Hepatocyte (in vitro differentiated cells): ENCODE results near the gene CCDC106. TPM values are rescaled to one million over a fixed set of nuclear protein-coding genes. Genes with fewer than 3 reads are reported as not detected.

ENCODE experiments used
- DNase-seq: peaks from one replicate; pipeline ENCODE4 v3.0.0-alpha.2; 2016; ENCODE audit warnings: low spot score
- H2AFZ ChIP-seq: fragments of 200-600 bp; sonication (generic); 2 replicates; pipeline ENCODE4 v1.6.0; 2016; ENCODE audit warnings: antibody characterized with exemption, mild to moderate bottlenecking
- H3K27ac ChIP-seq: fragments of 200-600 bp; sonication (generic); 2 replicates; pipeline ENCODE4 v1.5.1; 2016; ENCODE audit warnings: mild to moderate bottlenecking
- H3K27me3 ChIP-seq: fragments of 200-600 bp; sonication (generic); 2 replicates; pipeline ENCODE4 v1.6.1; 2016
- H3K36me3 ChIP-seq: fragments of 200-600 bp; sonication (generic); replicated peaks from 2 replicates; pipeline ENCODE4 v1.5.1; 2016; ENCODE audit warnings: low read depth; ENCODE audit not compliant: insufficient read depth
- H3K4me1 ChIP-seq: fragments of 200-600 bp; sonication (generic); 2 replicates; pipeline ENCODE4 v1.5.1; 2016; ENCODE audit warnings: mild to moderate bottlenecking, moderate library complexity; ENCODE audit not compliant: insufficient read depth
- H3K4me2 ChIP-seq: fragments of 200-600 bp; sonication (generic); 2 replicates; pipeline ENCODE4 v1.6.0; 2016
- H3K4me3 ChIP-seq: fragments of 200-600 bp; sonication (generic); 2 replicates; pipeline ENCODE4 v1.5.1; 2016; ENCODE audit warnings: mild to moderate bottlenecking
- H3K79me2 ChIP-seq: fragments of 200-600 bp; sonication (generic); 2 replicates; pipeline ENCODE4 v1.6.0; 2017; ENCODE audit warnings: mild to moderate bottlenecking
- H3K9me2 ChIP-seq: fragments of 200-600 bp; sonication (generic); replicated peaks from 2 replicates; pipeline ENCODE4 v1.6.0; 2017; ENCODE audit warnings: mild to moderate bottlenecking; ENCODE audit not compliant: insufficient read depth
- H3K9me3 ChIP-seq: fragments of 200-600 bp; sonication (generic); 2 replicates; pipeline ENCODE4 v1.5.1; 2016; ENCODE audit warnings: low read depth, mild to moderate bottlenecking
- H4K20me1 ChIP-seq: fragments of 200-600 bp; sonication (generic); 2 replicates; pipeline ENCODE4 v1.6.0; 2016; ENCODE audit warnings: mild to moderate bottlenecking; ENCODE audit not compliant: insufficient read depth, poor library complexity, severe bottlenecking
- EZH2 ChIP-seq: fragments of 200-600 bp; sonication (generic); IDR thresholded peaks from 2 replicates; pipeline ENCODE4 v1.6.1; 2016; ENCODE audit warnings: antibody characterized with exemption, mild to moderate bottlenecking, borderline replicate concordance
- EZH2phosphoT487 ChIP-seq: fragments of 200-600 bp; sonication (generic); IDR thresholded peaks from one replicate; pipeline ENCODE4 v1.6.1; 2018; ENCODE audit warnings: antibody characterized with exemption, mild to moderate bottlenecking, low read depth, moderate library complexity; ENCODE audit not compliant: unreplicated experiment, severe bottlenecking
- WGBS: methylation state at CpG from one replicate; pipeline ENCODE4 v1.1.6; 2016; ENCODE audit warnings: low lambda C conversion rate; ENCODE audit errors: missing lambda C conversion rate; 5-methylcytosine and 5-hydroxymethylcytosine counted together
- polyA plus RNA-seq: library from polyadenylated mRNA; unstranded; fragments of >200 nt; fragmentation: Nextera tagmentation; extraction: Ambion mirVana; gene quantifications from 2 replicates; pipeline ENCODE4 v1.2.1, GENCODE V29; 2016
- total RNA-seq: library from RNA; depleted of rRNA; stranded (reverse); fragments of >200 nt; gene quantifications from 2 replicates; pipeline ENCODE4 v1.2.3, GENCODE V29; 2014
- TF ChIP-seq, protein P1 (sequence below): fragments of 200-600 bp; sonication (generic); IDR thresholded peaks from 2 replicates; pipeline ENCODE4 v1.5.1; 2016; ENCODE audit warnings: antibody characterized with exemption, mild to moderate bottlenecking; ENCODE audit not compliant: poor library complexity

CCDC106 gene
- total and polyA plus RNA-seq, 2 experiments from 2014 or later, result 18.3 to 31.7 TPM

DNA sequence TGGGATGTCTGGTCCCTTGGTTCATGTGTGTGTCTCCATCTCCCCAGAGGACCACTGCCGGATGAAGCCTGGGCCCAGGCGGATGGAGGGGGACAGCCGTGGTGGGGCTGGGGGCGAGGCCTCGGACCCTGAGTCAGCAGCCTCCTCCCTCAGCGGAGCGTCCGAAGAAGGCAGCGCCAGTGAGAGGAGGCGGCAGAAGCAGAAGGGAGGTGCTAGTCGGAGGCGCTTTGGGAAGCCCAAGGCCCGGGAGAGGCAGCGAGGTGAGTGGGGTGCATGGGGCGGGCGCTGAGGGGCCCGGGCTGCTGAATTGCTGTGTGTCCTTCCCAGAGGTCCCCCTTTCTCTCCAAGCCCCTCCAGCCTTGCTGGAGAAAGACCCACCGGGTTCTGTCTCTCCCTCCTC is 3.2 kb downstream of the CCDC106 start:
- peaks cover 8% of the 10 kb centered on the region for H4K20me1 ChIP-seq
- no peaks in the 10 kb centered on the region for H3K36me3 ChIP-seq
- H3K4me2 ChIP-seq, result no peak overlapping the region
- DNase-seq, result no peak
- no peaks in the 10 kb centered on the region for H3K27me3 ChIP-seq
- no peak overlapping the region for H3K27ac ChIP-seq
- no peaks in the 10 kb centered on the region for H3K9me2 ChIP-seq
- H3K9me3 ChIP-seq, result no peaks in the 10 kb centered on the region
- H3K4me3 ChIP-seq, result no peak overlapping the region
- TF ChIP-seq EZH2, result no peak
- TF ChIP-seq, protein P1, sequence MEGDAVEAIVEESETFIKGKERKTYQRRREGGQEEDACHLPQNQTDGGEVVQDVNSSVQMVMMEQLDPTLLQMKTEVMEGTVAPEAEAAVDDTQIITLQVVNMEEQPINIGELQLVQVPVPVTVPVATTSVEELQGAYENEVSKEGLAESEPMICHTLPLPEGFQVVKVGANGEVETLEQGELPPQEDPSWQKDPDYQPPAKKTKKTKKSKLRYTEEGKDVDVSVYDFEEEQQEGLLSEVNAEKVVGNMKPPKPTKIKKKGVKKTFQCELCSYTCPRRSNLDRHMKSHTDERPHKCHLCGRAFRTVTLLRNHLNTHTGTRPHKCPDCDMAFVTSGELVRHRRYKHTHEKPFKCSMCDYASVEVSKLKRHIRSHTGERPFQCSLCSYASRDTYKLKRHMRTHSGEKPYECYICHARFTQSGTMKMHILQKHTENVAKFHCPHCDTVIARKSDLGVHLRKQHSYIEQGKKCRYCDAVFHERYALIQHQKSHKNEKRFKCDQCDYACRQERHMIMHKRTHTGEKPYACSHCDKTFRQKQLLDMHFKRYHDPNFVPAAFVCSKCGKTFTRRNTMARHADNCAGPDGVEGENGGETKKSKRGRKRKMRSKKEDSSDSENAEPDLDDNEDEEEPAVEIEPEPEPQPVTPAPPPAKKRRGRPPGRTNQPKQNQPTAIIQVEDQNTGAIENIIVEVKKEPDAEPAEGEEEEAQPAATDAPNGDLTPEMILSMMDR, result no peak
- TF ChIP-seq EZH2phosphoT487, result no peak
- peaks cover 22% of the 10 kb centered on the region for H3K4me1 ChIP-seq
- no peak overlapping the region for H2AFZ ChIP-seq
- 88% methylated on average over 13 of the region's 18 CpGs for WGBS
- peaks cover 33% of the 10 kb centered on the region for H3K79me2 ChIP-seq

DNA sequence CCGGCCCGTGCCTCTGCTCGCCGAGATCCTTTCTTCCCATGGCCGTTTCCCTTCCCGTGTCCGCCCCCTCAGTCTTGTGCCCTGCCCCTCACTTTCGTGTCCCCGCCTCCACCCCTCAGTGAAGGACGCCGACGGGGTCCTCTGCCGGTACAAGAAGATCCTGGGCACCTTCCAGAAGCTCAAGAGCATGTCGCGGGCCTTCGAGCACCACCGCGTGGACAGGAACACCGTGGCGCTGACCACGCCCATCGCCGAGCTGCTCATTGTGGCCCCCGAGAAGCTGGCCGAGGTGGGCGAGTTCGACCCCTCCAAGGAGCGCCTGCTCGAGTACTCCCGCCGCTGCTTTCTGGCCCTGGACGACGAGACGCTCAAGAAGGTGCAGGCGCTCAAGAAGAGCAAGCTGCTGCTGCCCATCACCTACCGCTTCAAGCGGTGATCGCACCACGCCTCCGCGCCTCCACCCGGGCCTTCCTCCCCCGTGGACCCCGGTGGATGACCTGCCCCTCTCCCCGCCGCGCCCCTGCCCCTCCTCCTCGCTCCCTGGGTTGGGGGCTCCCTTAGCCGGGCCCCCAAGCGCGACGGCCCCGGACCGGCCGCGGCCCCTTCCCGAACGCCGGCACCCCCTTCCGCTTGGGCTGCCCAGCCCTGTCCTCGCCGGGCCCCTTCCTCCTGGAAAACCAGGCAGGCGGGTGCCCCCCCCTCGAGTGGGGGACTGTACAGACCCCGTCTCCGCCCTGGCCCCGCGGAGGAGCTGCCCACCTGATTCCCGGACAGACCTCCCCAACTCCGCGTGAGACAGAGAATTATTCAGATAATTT is 4.5 kb downstream of the CCDC106 start:
- Histone ChIP-seq H3K27me3 (no peaks in the 10 kb centered on the region), H3K4me3 (no peak overlapping the region), H3K79me2 (peaks cover 36% of the 10 kb centered on the region), H2AFZ (no peak overlapping the region), H3K4me1 (peaks cover 25% of the 10 kb centered on the region), H4K20me1 (peaks cover 21% of the 10 kb centered on the region), H3K9me3 (no peaks in the 10 kb centered on the region), H3K27ac (peak overlapping the region; percentile 51), H3K9me2 (no peaks in the 10 kb centered on the region), H3K4me2 (peak overlapping the region; percentile 68), H3K36me3 (no peaks in the 10 kb centered on the region)
- WGBS, result 73% methylated on average over 51 of the region's 71 CpGs
- TF ChIP-seq, protein P1, result no peak
- TF ChIP-seq EZH2phosphoT487 (no peak), EZH2 (no peak)
- no peak for DNase-seq

DNA sequence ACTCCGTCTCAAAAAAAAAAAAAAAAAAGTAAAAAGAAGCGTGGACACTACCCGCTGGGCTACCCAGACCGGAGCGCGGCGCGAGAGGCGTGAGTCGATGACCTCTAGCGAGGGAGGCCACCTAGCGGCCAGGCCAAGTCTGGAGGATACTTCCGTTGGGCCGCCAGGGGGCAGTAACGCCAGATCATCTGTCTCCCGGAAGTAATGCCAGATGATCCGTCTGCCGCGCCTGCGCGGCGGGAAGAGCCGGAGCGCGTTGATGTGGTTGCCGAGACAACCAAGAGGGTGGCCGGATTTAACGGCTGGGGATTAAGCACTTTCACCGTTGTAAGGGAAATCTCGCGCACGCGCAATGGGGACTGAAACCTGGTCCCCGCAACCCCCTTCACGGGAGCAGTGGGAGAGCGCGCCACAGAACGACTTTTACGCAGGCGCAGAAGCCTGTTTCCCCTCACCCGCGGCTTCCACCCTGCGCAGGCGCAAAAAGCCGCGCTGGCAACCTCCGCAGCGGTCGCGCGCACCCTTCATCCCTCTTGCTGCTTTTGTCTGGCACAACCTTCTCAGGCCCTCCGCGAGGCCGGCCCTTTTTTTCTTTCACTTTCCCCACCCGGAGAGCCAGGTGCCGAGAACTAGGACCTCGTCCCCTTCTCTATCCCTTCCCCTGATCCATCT is 5.8 kb downstream of the CCDC106 start:
- Histone ChIP-seq H3K9me2 (no peaks in the 10 kb centered on the region), H3K36me3 (no peaks in the 10 kb centered on the region), H4K20me1 (peaks cover 33% of the 10 kb centered on the region), H3K4me1 (peaks cover 30% of the 10 kb centered on the region), H3K27me3 (no peaks in the 10 kb centered on the region), H3K4me3 (peak overlapping the region; percentile 15), H3K9me3 (no peaks in the 10 kb centered on the region), H3K79me2 (peaks cover 38% of the 10 kb centered on the region), H2AFZ (peak overlapping the region; percentile 19), H3K4me2 (peak overlapping the region; percentile 68), H3K27ac (peak overlapping the region; percentile 94)
- peak; percentile 99 for DNase-seq
- under 1% methylated on average over 57 of the region's 57 CpGs for WGBS
- TF ChIP-seq EZH2phosphoT487, result no peak
- TF ChIP-seq, protein P1, result peak; percentile 100
